Kidney (tissue), 14 donors: Measurements from ENCODE around the gene PPOX. TPM values are rescaled to one million over a fixed set of nuclear protein-coding genes. Genes with fewer than 3 reads are reported as not detected.

Experiments used
- DNase-seq, 5 donors: peaks; one replicate each; pipeline ENCODE4 v3.0.0-alpha.2; 2013 to 2020
- FAIRE-seq: peaks from 2 replicates; lab custom pipeline; 2012; peaks lifted over from hg19 to GRCh38; lab: Jason Lieb, UNC
- H3K27ac ChIP-seq, 2 donors: one replicate each; pipeline ENCODE4 v1.7.0; 2013; ENCODE audit warnings: low read depth in 2 of 2, low read length in 2 of 2, inconsistent platforms in 1 of 2
- H3K27me3 ChIP-seq: one replicate; pipeline ENCODE4 v1.7.1; 2013; ENCODE audit warnings: low read length, inconsistent platforms; ENCODE audit not compliant: control insufficient read depth, insufficient read depth
- H3K36me3 ChIP-seq, 3 donors: one replicate each; pipeline versions ENCODE4 v1.7.0 to v1.7.1; 2013; ENCODE audit warnings: low read length in 3 of 3, control low read depth in 1 of 3, inconsistent platforms in 1 of 3; ENCODE audit not compliant: insufficient read depth in 3 of 3, control insufficient read depth in 2 of 3
- H3K4me1 ChIP-seq, 3 donors: one replicate each; pipeline versions ENCODE4 v1.7.0 to v1.7.1; 2013; ENCODE audit warnings: low read length in 3 of 3, inconsistent platforms in 1 of 3, low read depth in 1 of 3; ENCODE audit not compliant: control insufficient read depth in 2 of 3, insufficient read depth in 2 of 3
- H3K4me3 ChIP-seq, 3 donors: one replicate each; pipeline versions ENCODE4 v1.7.0 to v1.8.1; 2013; ENCODE audit warnings: low read length in 3 of 3, control low read depth in 1 of 3, inconsistent platforms in 1 of 3
- H3K9ac ChIP-seq, 3 donors: one replicate each; pipeline versions ENCODE4 v1.7.0 to v1.7.1; 2013; ENCODE audit warnings: low read length in 3 of 3, control low read depth in 1 of 3, inconsistent platforms in 1 of 3
- H3K9me3 ChIP-seq, 3 donors: one replicate each; pipeline versions ENCODE4 v1.7.0 to v1.7.1; 2013; ENCODE audit warnings: low read length in 3 of 3, control low read depth in 1 of 3, inconsistent platforms in 1 of 3; ENCODE audit not compliant: control insufficient read depth in 2 of 3, insufficient read depth in 1 of 3
- CTCF ChIP-seq: IDR thresholded peaks from 3 replicates; pipeline ENCODE4 v1.5.1; 2012; ENCODE audit warnings: mild to moderate bottlenecking, moderate library complexity, borderline replicate concordance; ENCODE audit not compliant: insufficient read depth; ENCODE audit errors: extremely low read depth
- intact Hi-C: fragments of 100-400 bp; cut with DNase I; formaldehyde crosslinking; loops from one replicate; pipeline ENCODE4 v1.11.1; 2022
- polyA plus RNA-seq: library from polyadenylated mRNA; stranded (reverse); fragments of 350-450 nt; fragmentation: Illumina TruSeq; extraction: RNeasy Lipid Tissue Mini Kit (QIAGEN cat#74804); gene quantifications from one replicate; pipeline ENCODE4 v1.2.3, GENCODE V29; 2014; ENCODE audit warnings: low read depth, low replicate concordance; ENCODE audit not compliant: insufficient read depth
- total RNA-seq: library from RNA; stranded (reverse); fragmentation: NEBNext Ultra II Directional; extraction: Animal tissue kit (Norgen Biotek cat#: 25700); gene quantifications from one replicate; pipeline ENCODE4 v1.2.1, GENCODE V29; 2021
- donor health status: control.
- donor health status: control.
- donor health status: control.
- donor health status: control.
- donor health status: control.
- donor health status: DM: yes; HTN: yes; CAD: no.
- donor health status: Normal renal cell carcinoma (clear cell type).

Gene PPOX
- total and polyA plus RNA-seq, 2 donors from 2014 or later: 23.6 to 29.4 TPM

DNA sequence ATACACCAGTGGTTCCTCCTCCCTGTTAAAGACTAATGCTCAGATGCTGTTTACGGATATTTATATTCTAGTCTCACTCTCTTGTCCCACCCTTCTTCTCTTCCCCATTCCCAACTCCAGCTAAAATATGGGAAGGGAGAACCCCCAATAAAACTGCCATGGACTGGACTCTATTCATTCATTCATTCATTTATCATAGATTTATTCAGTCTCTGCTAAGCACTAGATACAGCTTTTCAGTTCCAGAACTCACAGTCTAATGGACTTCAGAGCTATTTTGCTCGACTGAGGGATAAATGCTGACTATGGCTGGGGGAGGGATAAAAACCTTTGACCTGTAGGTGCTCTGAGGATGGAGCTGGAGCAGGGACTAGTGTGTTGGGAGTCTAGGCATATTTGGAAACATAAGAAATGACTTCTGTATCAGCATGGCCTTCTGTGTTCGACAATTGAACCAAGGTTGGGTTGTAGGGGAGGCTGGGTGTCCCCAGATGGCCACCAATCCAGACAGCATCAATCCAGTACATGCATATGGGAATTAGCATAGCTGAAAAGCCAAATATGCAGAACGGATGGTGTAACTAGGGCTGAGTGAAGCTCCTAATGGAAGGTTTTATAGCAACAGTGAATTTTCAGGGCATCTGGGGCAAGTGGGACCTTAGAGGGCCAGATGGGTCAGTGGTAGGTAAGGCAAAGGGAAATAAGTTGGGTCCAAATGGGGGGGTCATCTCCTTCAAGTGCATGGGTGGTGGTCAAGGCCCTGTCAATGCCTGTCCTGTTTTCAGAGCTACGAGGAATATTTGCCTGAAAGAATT lies 53.1 kb downstream of the PPOX start:
- no peak for TF ChIP-seq CTCF
- no peak overlapping the region for H3K4me3 ChIP-seq
- intact Hi-C loops: loop anchor here (10.0 kb wide), 1 partner anchor 156 kb away; no protein-coding TSS in a partner anchor
- no peak overlapping the region for H3K9ac ChIP-seq
- FAIRE-seq (no peak), DNase-seq (peak in 1 of 5 donors; percentile 3)
- H3K27ac ChIP-seq: no peak overlapping the region
- H3K4me1 ChIP-seq: peaks cover 0 to 10% (median 4%) of the 10 kb centered on the region in 3 donors
- no peaks in the 10 kb centered on the region for H3K9me3 ChIP-seq
- H3K27me3 ChIP-seq: no peaks in the 10 kb centered on the region
- peaks cover 1 to 3% (median 3%) of the 10 kb centered on the region in 3 donors for H3K36me3 ChIP-seq

GRCh38 chr1:161220002-161220401 lies 53.8 kb downstream of the PPOX start:
- Histone ChIP-seq H3K4me3 (no peak overlapping the region), H3K36me3 (no peaks in the 10 kb centered on the region), H3K27me3 (no peaks in the 10 kb centered on the region), H3K9me3 (no peaks in the 10 kb centered on the region), H3K9ac (no peak overlapping the region), H3K27ac (no peak overlapping the region), H3K4me1 (peaks cover 0 to 10% (median 4%) of the 10 kb centered on the region in 3 donors)
- no peak for TF ChIP-seq CTCF
- FAIRE-seq: no peak
- DNase-seq: peak in 1 of 5 donors; percentile 23
- intact Hi-C loops: no loop called here

Other genes starting within 250 kb of the PPOX start
- gene ITLN2, start 211.6 kb upstream of the PPOX start, total RNA-seq: not detected
- gene ITLN2, start 211.6 kb upstream of the PPOX start, polyA plus RNA-seq: 0.88 TPM
- 117 TPM for gene F11R, start 145.3 kb upstream of the PPOX start, total RNA-seq
- 36.9 TPM for gene F11R, start 145.3 kb upstream of the PPOX start, polyA plus RNA-seq
- gene TSTD1, start 127.5 kb upstream of the PPOX start, total RNA-seq: 74.5 TPM
- 200 TPM for gene TSTD1, start 127.5 kb upstream of the PPOX start, polyA plus RNA-seq
- 56.1 TPM for gene USF1, start 120.4 kb upstream of the PPOX start, total RNA-seq
- 48.7 TPM for gene USF1, start 120.4 kb upstream of the PPOX start, polyA plus RNA-seq
- gene ARHGAP30, start 96.5 kb upstream of the PPOX start, total RNA-seq: 21.6 TPM
- 1.2 TPM for gene ARHGAP30, start 96.5 kb upstream of the PPOX start, polyA plus RNA-seq
- gene NECTIN4, start 76.9 kb upstream of the PPOX start, total RNA-seq: 12.8 TPM
- 2.7 TPM for gene NECTIN4, start 76.9 kb upstream of the PPOX start, polyA plus RNA-seq
- gene KLHDC9, start 68.1 kb upstream of the PPOX start, total RNA-seq: 21.9 TPM
- gene KLHDC9, start 68.1 kb upstream of the PPOX start, polyA plus RNA-seq: 32.2 TPM
- gene PFDN2, start 48.4 kb upstream of the PPOX start, total RNA-seq: 46.7 TPM
- gene PFDN2, start 48.4 kb upstream of the PPOX start, polyA plus RNA-seq: 149 TPM
- gene NIT1, start 48.3 kb upstream of the PPOX start, total RNA-seq: 42.3 TPM
- 91.5 TPM for gene NIT1, start 48.3 kb upstream of the PPOX start, polyA plus RNA-seq
- gene DEDD, start 33.8 kb upstream of the PPOX start, total RNA-seq: 37.2 TPM
- gene DEDD, start 33.8 kb upstream of the PPOX start, polyA plus RNA-seq: 23.2 TPM
- 96.9 TPM for gene UFC1, start 12.4 kb upstream of the PPOX start, total RNA-seq
- gene UFC1, start 12.4 kb upstream of the PPOX start, polyA plus RNA-seq: 175 TPM
- 26.3 TPM for gene USP21, start 6.9 kb upstream of the PPOX start, total RNA-seq
- gene USP21, start 6.9 kb upstream of the PPOX start, polyA plus RNA-seq: 27.7 TPM
- gene B4GALT3, start 11.1 kb downstream of the PPOX start, total RNA-seq: 22.9 TPM
- 33.5 TPM for gene B4GALT3, start 11.1 kb downstream of the PPOX start, polyA plus RNA-seq
- gene ADAMTS4, start 32.6 kb downstream of the PPOX start, total RNA-seq: 14.0 TPM
- 0.26 TPM for gene ADAMTS4, start 32.6 kb downstream of the PPOX start, polyA plus RNA-seq
- 92.7 TPM for gene NDUFS2, start 35.9 kb downstream of the PPOX start, total RNA-seq
- 197 TPM for gene NDUFS2, start 35.9 kb downstream of the PPOX start, polyA plus RNA-seq
- gene FCER1G, start 48.9 kb downstream of the PPOX start, total RNA-seq: 43.4 TPM
- gene FCER1G, start 48.9 kb downstream of the PPOX start, polyA plus RNA-seq: 38.9 TPM
- not detected for gene APOA2, start 57.2 kb downstream of the PPOX start, total RNA-seq
- gene APOA2, start 57.2 kb downstream of the PPOX start, polyA plus RNA-seq: not detected
- gene TOMM40L, start 59.6 kb downstream of the PPOX start, total RNA-seq: 12.1 TPM
- gene TOMM40L, start 59.6 kb downstream of the PPOX start, polyA plus RNA-seq: 29.0 TPM
- not detected for gene NR1I3, start 71.8 kb downstream of the PPOX start, total RNA-seq
- 19.6 TPM for gene NR1I3, start 71.8 kb downstream of the PPOX start, polyA plus RNA-seq
- 1.3 TPM for gene PCP4L1, start 92.3 kb downstream of the PPOX start, total RNA-seq
- gene PCP4L1, start 92.3 kb downstream of the PPOX start, polyA plus RNA-seq: 1.2 TPM
- 4.1 TPM for gene MPZ, start 143.5 kb downstream of the PPOX start, total RNA-seq
- 3.0 TPM for gene MPZ, start 143.5 kb downstream of the PPOX start, polyA plus RNA-seq
- gene SDHC, start 148.0 kb downstream of the PPOX start, total RNA-seq: 209 TPM
- gene SDHC, start 148.0 kb downstream of the PPOX start, polyA plus RNA-seq: 390 TPM
- gene CFAP126, start 201.4 kb downstream of the PPOX start, total RNA-seq: 3.4 TPM
- 2.5 TPM for gene CFAP126, start 201.4 kb downstream of the PPOX start, polyA plus RNA-seq